Esophagus muscularis mucosa (tissue), 4 donors: ENCODE results near the gene RIMS3. TPM values are rescaled to one million over a fixed set of nuclear protein-coding genes. Genes with fewer than 3 reads are reported as not detected.
A peak's percentile ranks its signal among the peaks of the same experiment; 100 is the strongest.

ENCODE experiments used
- DNase-seq: peaks from one replicate; pipeline ENCODE4 v3.0.0-alpha.2; 2017; ENCODE audit errors: extremely low spot score
- H3K27ac ChIP-seq, 4 donors: fragments of 200-600 bp; sonication (generic); replicated peaks in 1 of 4; 1 replicate in 3 of 4; 2 replicates in 1 of 4; pipeline ENCODE4 v1.5.1; 2016 to 2019; ENCODE audit warnings: mild to moderate bottlenecking in 1 of 4
- H3K27me3 ChIP-seq, 4 donors: fragments of 200-600 bp; sonication (generic); one replicate each; pipeline versions ENCODE4 v1.5.1 to v1.6.0; 2016 to 2019
- H3K36me3 ChIP-seq, 4 donors: fragments of 200-600 bp; sonication (generic); one replicate each; pipeline ENCODE4 v1.5.1; 2016 to 2019
- H3K4me1 ChIP-seq, 4 donors: fragments of 200-600 bp; sonication (generic); one replicate each; pipeline ENCODE4 v1.5.1; 2016 to 2019
- H3K4me3 ChIP-seq, 4 donors: fragments of 200-600 bp; sonication (generic); 1 replicate in 2 of 4; 2 replicates in 2 of 4; pipeline ENCODE4 v1.5.1; 2016 to 2019; ENCODE audit warnings: mild to moderate bottlenecking in 4 of 4, moderate library complexity in 1 of 4
- H3K9me3 ChIP-seq, 4 donors: fragments of 200-600 bp; sonication (generic); 1 replicate in 3 of 4; 2 replicates in 1 of 4; pipeline ENCODE4 v1.5.1; 2016 to 2019
- CTCF ChIP-seq, 3 experiments: fragments of 200-600 bp in 2 of 3; fragments of 450-650 bp in 1 of 3; sonication (generic) in 2 of 3; IDR thresholded peaks; one replicate each; pipeline ENCODE4 v1.5.1; 2017 to 2019; ENCODE audit warnings: antibody characterized with exemption in 3 of 3, mild to moderate bottlenecking in 2 of 3, moderate library complexity in 1 of 3
- EP300 ChIP-seq: sonication (generic); formaldehyde crosslinking; IDR thresholded peaks from one replicate; pipeline ENCODE4 v1.6.1; 2017; ENCODE audit warnings: antibody characterized with exemption
- POLR2A ChIP-seq: fragments of 450-650 bp; IDR thresholded peaks from one replicate; pipeline ENCODE4 v1.6.1; 2017; ENCODE audit warnings: antibody characterized with exemption, moderate library complexity, mild to moderate bottlenecking, low read depth
- POLR2AphosphoS5 ChIP-seq, 2 donors: sonication (generic); formaldehyde crosslinking; IDR thresholded peaks; one replicate each; pipeline ENCODE4 v1.6.1; 2017; ENCODE audit warnings: antibody characterized with exemption in 2 of 2
- WGBS: methylation state at CpG from one replicate; pipeline ENCODE4 v1.1.5; 2018; 5-methylcytosine and 5-hydroxymethylcytosine counted together
- intact Hi-C: fragments of 100-400 bp; cut with DNase I; formaldehyde crosslinking; loops from one replicate; pipeline ENCODE4 v1.15.1; 2023
- total RNA-seq, 4 donors: library from RNA; depleted of rRNA; stranded (reverse); fragments of >200 nt; gene quantifications; one replicate each; pipeline versions ENCODE4 v1.1.0 to v1.2.1, GENCODE V29; 2016

Gene RIMS3
- total RNA-seq, 4 donors from 2014 or later = 5.4 to 15.7 (median 9.2) TPM

- Histone ChIP-seq H3K4me1 (peaks cover 42 to 75% (median 71%) of the 10 kb centered on the region in 4 donors), H3K9me3 (no peaks in the 10 kb centered on the region), H3K27ac (peak overlapping the region; percentile 80 to 84 (median 82)), H3K27me3 (no peaks in the 10 kb centered on the region), H3K36me3 (no peaks in the 10 kb centered on the region), H3K4me3 (peak overlapping the region; percentile 52 to 70 (median 62))
- DNase-seq = no peak
- intact Hi-C loops = no loop called here
- TF ChIP-seq CTCF (IDR thresholded peaks at IDR 0.05) = no peak
- TF ChIP-seq POLR2AphosphoS5 (IDR thresholded peaks at IDR 0.05) = no peak
- no peak for TF ChIP-seq EP300
- TF ChIP-seq POLR2A = no peak
- 11% methylated on average over 7 of the region's 7 CpGs for WGBS
These were observed 45.3 kb upstream of the RIMS3 start for GRCh38 chr1:40710581-40711315.

- no peak for DNase-seq
- peaks cover 39 to 71% (median 65%) of the 10 kb centered on the region in 4 donors for H3K4me1 ChIP-seq
- peak overlapping the region; percentile 80 to 84 (median 82) for H3K27ac ChIP-seq
- no peaks in the 10 kb centered on the region for H3K27me3 ChIP-seq
- peak overlapping the region; percentile 52 to 70 (median 62) for H3K4me3 ChIP-seq
- H3K36me3 ChIP-seq = no peaks in the 10 kb centered on the region
- H3K9me3 ChIP-seq = no peaks in the 10 kb centered on the region
- TF ChIP-seq POLR2A (no peak), EP300 (no peak), POLR2AphosphoS5 (IDR thresholded peaks at IDR 0.05) (no peak), CTCF (IDR thresholded peaks at IDR 0.05) (no peak)
- 11% methylated on average over 3 of the region's 3 CpGs for WGBS
- intact Hi-C loops = no loop called here
These were observed 44.4 kb upstream of the RIMS3 start for GRCh38 chr1:40709802-40710278.

- peak; percentile 94 for DNase-seq
- Histone ChIP-seq H3K36me3 (no peaks in the 10 kb centered on the region), H3K27ac (peak overlapping the region; percentile 80 to 84 (median 82)), H3K4me3 (peak overlapping the region; percentile 52 to 70 (median 62)), H3K27me3 (no peaks in the 10 kb centered on the region), H3K4me1 (peaks cover 39 to 70% (median 60%) of the 10 kb centered on the region in 4 donors), H3K9me3 (no peaks in the 10 kb centered on the region)
- intact Hi-C loops = no loop called here
- WGBS = 1% methylated on average over 10 of the region's 10 CpGs
- TF ChIP-seq POLR2AphosphoS5 (IDR thresholded peaks at IDR 0.05) = peak; percentile 86 to 89
- no peak for TF ChIP-seq POLR2A
These were observed 43.8 kb upstream of the RIMS3 start for GRCh38 chr1:40709100-40709801.

- Histone ChIP-seq H3K9me3 (no peaks in the 10 kb centered on the region), H3K4me3 (peak overlapping the region; percentile 52 to 70 (median 62)), H3K27ac (peak overlapping the region; percentile 80 to 84 (median 82)), H3K4me1 (peaks cover 35 to 70% (median 58%) of the 10 kb centered on the region in 4 donors), H3K36me3 (no peaks in the 10 kb centered on the region), H3K27me3 (no peaks in the 10 kb centered on the region)
- intact Hi-C loops = no loop called here
- WGBS = 2% methylated on average over 3 of the region's 3 CpGs
- DNase-seq = no peak
- TF ChIP-seq POLR2AphosphoS5 (IDR thresholded peaks at IDR 0.05) (no peak), CTCF (IDR thresholded peaks at IDR 0.05) (no peak), POLR2A (no peak), EP300 (no peak)
These were observed 43.2 kb upstream of the RIMS3 start for GRCh38 chr1:40708750-40709099.

GRCh38 chr1:40706626-40707025, 41.1 kb upstream of the RIMS3 start:
- H3K27me3 ChIP-seq = no peaks in the 10 kb centered on the region
- intact Hi-C loops = no loop called here
- no peak overlapping the region for H3K4me3 ChIP-seq
- DNase-seq = no peak
- no peaks in the 10 kb centered on the region for H3K9me3 ChIP-seq
- H3K4me1 ChIP-seq = peaks cover 32 to 61% (median 49%) of the 10 kb centered on the region in 4 donors
- TF ChIP-seq CTCF (IDR thresholded peaks at IDR 0.05) (no peak), EP300 (no peak)
- no peaks in the 10 kb centered on the region for H3K36me3 ChIP-seq
- 98% methylated on average over 4 of the region's 4 CpGs for WGBS
- H3K27ac ChIP-seq = no peak overlapping the region
